Kidney tubule cell (primary cell): ENCODE results near the gene OSBPL1A.
A peak's percentile ranks its signal among the peaks of the same experiment; 100 is the strongest.

ENCODE experiments used
- DNase-seq: peaks from one replicate; pipeline ENCODE4 v3.0.0-alpha.2; 2018; ENCODE audit warnings: low spot score

Gene OSBPL1A

DNA sequence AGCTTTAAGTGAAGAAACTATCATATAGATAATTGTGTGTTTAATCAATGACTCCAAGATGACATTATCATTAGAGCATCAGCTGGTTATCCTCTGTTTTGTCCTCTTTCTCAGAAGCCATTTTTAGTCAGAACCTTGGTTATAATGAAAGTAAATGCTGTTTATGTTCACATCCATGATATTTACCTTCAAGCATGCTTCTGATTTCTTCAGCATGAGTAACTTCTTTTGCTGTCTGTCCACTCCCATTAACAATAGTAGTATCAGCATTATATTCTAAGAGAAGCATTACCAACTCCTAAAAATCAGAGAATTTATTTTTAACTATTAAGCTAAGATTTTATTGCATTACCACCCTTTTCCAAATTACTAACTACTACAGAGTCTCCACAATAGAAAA lies 56.3 kb downstream of the OSBPL1A start:
- DNase-seq = no peak

- no peak for DNase-seq
Observed at GRCh38 chr18:24333084-24333483, 64.5 kb downstream of the OSBPL1A start.

- DNase-seq = no peak
Observed at GRCh38 chr18:24326211-24326610, 71.4 kb downstream of the OSBPL1A start.

DNA sequence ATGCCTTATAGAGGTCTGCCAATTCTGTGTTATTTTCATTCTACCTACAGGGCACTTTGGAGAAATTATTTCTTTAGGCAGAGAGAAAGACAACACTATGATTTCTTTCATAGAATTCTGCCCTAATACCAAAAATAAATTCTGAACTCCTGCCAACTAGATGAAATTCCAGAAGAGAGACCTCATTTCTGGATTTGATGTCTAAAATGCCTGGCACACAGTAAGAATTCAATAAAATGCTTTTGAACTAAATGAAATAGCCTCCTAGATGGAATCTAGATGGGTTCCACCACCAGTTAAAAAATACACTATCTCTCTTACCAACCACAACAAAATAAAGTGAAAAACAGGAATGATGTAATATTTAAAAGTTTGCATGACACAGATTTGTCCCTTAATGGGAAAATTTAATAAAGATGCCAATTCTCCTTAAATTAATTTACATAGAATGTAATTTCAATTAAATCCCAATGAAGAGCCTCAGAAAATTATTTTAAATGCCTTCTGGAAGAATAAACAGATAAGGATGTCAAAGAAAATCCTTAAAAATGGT lies 75.0 kb downstream of the OSBPL1A start:
- DNase-seq = no peak

DNA sequence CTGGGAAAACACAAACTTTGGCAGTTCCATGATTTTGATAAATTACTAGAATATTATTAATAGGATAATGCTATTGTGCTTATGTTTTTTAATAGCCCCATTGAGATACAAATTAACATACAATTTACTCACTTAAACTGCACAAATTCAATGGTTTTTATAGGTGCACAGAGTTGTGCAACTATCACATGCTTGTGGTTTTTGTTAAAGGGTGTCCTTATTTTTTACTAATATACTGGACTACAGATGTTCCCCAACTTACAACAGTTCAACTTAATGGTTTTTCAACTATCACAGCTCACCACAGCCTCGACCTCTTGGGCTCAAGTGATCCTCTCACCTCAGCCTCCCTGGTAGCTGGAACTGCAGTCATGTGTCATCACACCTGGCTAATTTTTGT lies 76.6 kb downstream of the OSBPL1A start:
- DNase-seq = no peak

- no peak for DNase-seq
Observed at GRCh38 chr18:24319757-24320156, 77.9 kb downstream of the OSBPL1A start.

DNA sequence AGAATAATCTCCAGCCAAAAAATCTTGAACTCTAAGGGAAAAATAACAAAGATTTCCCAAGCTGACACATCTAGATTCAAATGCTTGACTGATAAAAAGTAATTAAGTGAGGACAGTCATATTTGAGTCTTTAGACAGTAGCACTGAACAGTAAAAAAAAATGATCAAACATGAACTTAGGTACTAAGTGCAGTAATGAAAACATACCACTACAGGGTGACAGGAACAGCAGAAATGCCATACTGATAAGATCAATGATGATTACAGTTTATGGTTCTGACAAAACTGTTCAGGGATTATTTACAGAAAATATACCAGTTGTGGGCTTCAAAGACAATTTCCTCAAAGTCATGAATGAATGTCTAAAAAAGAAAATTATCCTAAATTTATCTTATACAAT lies 80.3 kb downstream of the OSBPL1A start:
- no peak for DNase-seq

- peak; percentile 33 for DNase-seq
Observed at GRCh38 chr18:24315170-24315569, 82.5 kb downstream of the OSBPL1A start.

DNA sequence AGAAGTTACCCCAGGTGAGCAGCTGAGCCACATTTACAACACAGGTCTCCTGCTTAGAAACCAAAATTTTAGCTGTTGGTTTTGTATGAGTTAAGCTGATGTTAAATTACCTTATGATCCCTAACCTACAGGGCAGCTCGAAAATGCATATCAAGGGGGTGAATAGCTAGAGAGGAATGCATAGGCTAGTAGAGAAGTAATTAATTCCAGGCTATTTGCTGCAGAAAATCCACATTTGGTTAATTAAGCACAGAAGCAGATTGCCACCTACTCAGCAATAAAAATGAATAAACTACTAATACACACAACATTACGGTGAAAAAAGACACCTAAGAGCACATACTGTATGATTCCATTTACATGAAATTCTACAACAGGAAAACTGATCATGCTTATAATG lies 91.4 kb downstream of the OSBPL1A start:
- no peak for DNase-seq

- DNase-seq = peak; percentile 23
Observed at GRCh38 chr18:24300703-24301102, 96.9 kb downstream of the OSBPL1A start.

- no peak for DNase-seq
Observed at GRCh38 chr18:24296276-24296675, 101.3 kb downstream of the OSBPL1A start.

GRCh38 chr18:24293254-24293653 lies 104.4 kb downstream of the OSBPL1A start:
- DNase-seq = no peak

DNA sequence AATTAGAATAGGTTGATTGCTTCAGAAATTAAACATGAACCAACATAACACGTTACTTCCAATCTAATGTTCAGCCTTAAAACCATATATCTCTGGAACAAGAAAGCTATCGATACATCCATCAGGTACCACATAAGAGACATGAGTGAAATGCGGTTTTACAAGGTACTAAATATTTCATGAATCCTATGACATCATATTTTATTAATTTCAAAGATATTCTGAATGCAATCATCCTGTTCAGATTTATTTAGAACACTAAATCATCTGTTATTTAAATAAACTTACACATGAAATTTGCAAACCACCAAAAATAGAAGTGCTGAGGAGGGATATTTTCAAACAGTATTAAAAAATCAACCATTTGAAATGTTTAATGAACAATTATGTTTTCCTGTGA lies 119.0 kb downstream of the OSBPL1A start:
- DNase-seq = no peak

- DNase-seq = no peak
Observed at GRCh38 chr18:24277516-24278195, 120.0 kb downstream of the OSBPL1A start.

DNA sequence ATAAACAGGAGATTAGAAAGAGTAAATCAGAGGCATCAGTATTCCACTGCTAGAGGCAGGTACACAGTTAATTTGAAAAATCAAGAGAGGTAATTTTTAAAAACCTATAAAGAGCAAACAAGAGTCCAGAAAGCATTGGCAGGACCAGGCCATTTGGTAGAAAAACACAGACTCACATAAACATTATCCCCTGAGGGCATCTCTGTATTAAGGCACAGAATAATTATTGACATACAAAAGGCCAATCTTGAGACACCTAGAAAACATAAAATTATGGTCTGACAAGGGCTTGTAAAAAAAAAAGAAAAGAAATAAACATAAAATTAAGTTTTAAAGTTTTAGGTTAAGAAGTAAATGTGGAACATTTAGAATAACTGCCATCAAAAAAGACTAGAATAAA lies 120.6 kb downstream of the OSBPL1A start:
- DNase-seq = no peak

DNA sequence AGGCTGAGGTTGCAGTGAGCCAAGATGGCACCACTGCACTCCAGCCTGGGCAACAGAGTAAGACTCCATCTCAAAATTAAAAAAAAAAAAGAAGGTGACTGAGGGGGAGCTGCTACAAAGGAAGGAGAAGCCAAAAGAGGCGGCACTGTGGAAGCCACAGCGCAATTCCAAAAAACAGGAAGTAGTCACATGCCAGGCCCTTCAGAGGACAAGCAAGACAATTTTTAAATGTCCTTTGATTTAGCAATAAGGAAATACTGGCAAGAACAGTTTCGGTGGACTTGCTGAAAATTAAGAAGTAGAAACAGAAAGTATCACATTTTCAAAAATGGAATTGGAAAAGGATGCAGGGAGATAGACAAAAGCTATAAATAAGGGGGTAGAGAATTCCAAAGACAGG lies 122.8 kb downstream of the OSBPL1A start:
- no peak for DNase-seq

- peak; percentile 65 for DNase-seq
Observed at GRCh38 chr18:24273596-24273995, 124.0 kb downstream of the OSBPL1A start.

DNA sequence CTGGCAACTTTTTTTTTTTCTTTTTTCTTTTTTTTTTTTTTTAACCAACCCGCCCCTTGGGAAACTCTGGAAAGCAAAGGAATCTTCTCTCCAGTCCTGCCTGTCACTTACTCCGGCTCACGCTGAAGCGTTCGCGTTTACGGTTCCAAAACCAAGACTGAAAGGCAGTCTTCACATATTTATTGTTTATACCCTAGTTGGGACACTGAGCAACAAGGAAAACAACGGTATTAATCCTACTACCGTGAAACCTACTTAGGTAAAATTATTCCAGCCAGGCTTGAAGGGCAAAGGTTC lies 125.4 kb downstream of the OSBPL1A start:
- no peak for DNase-seq

GRCh38 chr18:24271381-24272228 lies 126.0 kb downstream of the OSBPL1A start:
- DNase-seq = peak; percentile 87

DNA sequence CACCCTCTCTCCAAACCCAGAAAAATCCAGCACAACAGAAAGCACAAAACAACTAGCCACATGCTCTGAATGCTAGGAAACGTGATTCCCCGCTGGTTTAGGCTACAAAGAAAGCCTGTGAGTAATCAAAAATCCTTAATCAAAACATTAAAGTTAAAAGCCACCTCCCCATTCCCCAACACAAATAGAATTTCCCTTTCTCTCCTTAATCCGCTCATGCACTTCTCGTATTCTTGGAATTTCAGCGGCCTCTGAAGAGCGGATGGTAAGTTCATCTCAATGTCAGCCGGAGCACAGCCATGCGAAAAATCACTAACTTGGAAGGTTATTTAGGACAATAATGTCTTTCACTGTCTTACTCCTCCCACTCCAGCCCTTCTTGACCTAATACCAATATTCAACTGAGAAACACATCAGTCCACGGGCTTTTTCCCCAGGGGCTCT lies 126.7 kb downstream of the OSBPL1A start:
- peak; percentile 61 for DNase-seq

DNA sequence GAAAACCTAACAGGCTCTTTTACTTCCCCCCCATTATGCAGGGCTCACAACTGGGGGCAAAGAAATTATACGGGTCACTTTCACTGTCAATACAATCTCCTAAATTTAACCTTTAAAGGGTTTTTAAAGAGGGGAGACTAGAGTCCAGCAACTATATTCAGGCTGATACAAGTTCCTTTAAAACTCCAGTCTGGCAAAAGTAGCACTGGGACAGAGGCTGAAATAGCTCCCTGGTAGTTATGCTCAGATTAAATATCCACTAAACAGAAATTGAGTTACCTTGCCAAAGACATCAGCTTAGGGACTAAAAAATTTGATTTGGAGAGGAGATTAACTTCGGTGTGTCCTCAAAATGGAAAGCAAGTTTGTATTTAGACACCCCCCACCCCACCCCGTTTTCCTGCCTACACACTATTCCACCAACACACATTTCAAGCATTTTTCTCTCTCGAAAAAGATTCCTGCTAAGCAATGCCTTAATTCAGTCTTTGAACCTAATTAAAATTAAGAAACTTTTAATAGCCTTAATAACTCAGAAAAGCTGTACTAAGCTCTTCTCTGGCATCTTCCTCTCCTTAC lies 127.2 kb downstream of the OSBPL1A start:
- no peak for DNase-seq

GRCh38 chr18:24268784-24269550 lies 128.7 kb downstream of the OSBPL1A start:
- no peak for DNase-seq
